Adipocyte (in vitro differentiated cells): Measurements from ENCODE around the gene LAIR2.

Experiments used
- DNase-seq: peaks from one replicate; pipeline ENCODE4 v3.0.0-alpha.2; 2015; ENCODE audit warnings: low read depth
- H3K27me3 ChIP-seq: replicated peaks from 2 replicates; pipeline ENCODE4 v1.7.0; 2013; ENCODE audit warnings: mild to moderate bottlenecking, low read length, moderate library complexity; ENCODE audit not compliant: control insufficient read depth, insufficient read depth
- H3K36me3 ChIP-seq: 2 replicates; pipeline ENCODE4 v1.7.0; 2013; ENCODE audit warnings: low read length, mild to moderate bottlenecking, moderate library complexity; ENCODE audit not compliant: control insufficient read depth, insufficient read depth, severe bottlenecking
- H3K4me1 ChIP-seq: 2 replicates; pipeline ENCODE4 v1.7.0; 2013; ENCODE audit warnings: mild to moderate bottlenecking, low read length, moderate library complexity; ENCODE audit not compliant: control insufficient read depth, insufficient read depth
- H3K4me3 ChIP-seq: 2 replicates; pipeline ENCODE4 v1.7.0; 2013; ENCODE audit warnings: mild to moderate bottlenecking, low read length, moderate library complexity
- H3K9ac ChIP-seq: 2 replicates; pipeline ENCODE4 v1.7.0; 2013; ENCODE audit warnings: mild to moderate bottlenecking, low read length, moderate library complexity
- H3K9me3 ChIP-seq: 2 replicates; pipeline ENCODE4 v1.7.0; 2013; ENCODE audit warnings: mild to moderate bottlenecking, low read length, moderate library complexity; ENCODE audit not compliant: control insufficient read depth

The LAIR2 gene

DNA sequence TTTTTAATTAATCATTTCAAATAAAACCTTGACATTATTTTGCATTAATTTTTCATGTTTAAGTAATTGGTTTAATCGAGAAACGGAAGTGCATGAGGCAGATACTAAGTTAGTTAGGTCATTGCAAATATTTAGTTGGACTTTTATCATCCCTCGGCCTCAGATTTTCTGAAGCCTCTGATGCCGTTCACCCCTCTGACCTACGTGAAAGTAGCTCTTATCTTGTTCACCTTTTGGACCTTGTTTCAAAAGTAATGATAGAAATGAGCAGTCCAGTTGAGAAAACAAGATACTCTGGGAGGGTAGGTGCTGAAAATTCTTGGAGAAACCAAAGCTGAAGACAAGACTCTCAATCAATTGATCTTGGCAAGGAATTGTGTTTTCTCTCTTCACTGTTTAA is 23.0 kb downstream of the LAIR2 start:
- no peaks in the 10 kb centered on the region for H3K27me3 ChIP-seq
- H3K4me1 ChIP-seq, result no peaks in the 10 kb centered on the region
- no peaks in the 10 kb centered on the region for H3K36me3 ChIP-seq
- no peaks in the 10 kb centered on the region for H3K9me3 ChIP-seq
- DNase-seq, result no peak
- H3K9ac ChIP-seq, result no peak overlapping the region
- no peak overlapping the region for H3K4me3 ChIP-seq

GRCh38 chr19:54526972-54527371 is 24.3 kb downstream of the LAIR2 start:
- H3K4me1 ChIP-seq, result no peaks in the 10 kb centered on the region
- H3K9ac ChIP-seq, result no peak overlapping the region

DNA sequence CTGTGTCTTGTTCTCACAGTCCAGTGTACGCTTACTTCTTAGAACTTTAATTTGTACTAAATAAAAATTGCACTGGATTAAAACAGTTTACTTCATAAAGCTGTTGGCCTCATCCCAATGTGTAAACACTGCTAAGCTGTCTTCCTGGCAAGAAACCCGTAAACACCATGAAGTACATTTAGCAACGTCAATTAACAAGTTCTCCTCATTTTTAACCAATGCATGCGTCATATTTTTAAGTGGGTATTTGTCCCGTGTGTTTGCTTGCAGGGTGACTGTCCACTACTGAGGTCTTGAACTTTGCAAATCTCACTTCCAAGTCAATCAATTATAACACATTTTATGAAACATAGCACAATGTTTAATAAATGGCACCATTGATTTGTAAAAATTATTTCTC is 28.2 kb downstream of the LAIR2 start:
- no peaks in the 10 kb centered on the region for H3K4me1 ChIP-seq
- H3K4me3 ChIP-seq, result no peak overlapping the region
- H3K9me3 ChIP-seq, result no peaks in the 10 kb centered on the region
- H3K27me3 ChIP-seq, result no peaks in the 10 kb centered on the region
- no peak for DNase-seq
- H3K36me3 ChIP-seq, result no peaks in the 10 kb centered on the region
- no peak overlapping the region for H3K9ac ChIP-seq

More at GRCh38 chr19:54526972-54527371, 24.3 kb downstream of the LAIR2 start:
- H3K36me3 ChIP-seq, result no peaks in the 10 kb centered on the region
- no peaks in the 10 kb centered on the region for H3K27me3 ChIP-seq
- no peak overlapping the region for H3K4me3 ChIP-seq
- no peak for DNase-seq
- no peaks in the 10 kb centered on the region for H3K9me3 ChIP-seq

DNA sequence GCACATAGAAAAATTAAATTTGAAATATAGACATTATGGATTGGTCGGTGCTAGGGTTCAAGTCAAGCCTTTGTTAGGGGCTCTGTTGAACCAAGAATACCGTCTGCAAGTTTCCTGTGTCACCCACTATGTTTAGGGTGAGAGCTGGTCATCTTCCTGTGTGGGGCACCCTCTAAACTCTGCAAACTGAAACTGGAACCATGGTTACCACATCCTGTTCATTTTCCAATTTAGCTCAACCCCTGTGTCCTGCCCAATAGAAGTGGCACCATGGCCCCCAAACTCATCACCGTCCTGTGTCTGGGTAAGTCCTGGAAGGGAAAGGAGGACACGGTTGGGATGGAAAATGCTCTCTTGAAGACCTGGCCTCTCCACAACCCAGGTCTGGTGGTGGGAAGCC is 29.9 kb downstream of the LAIR2 start:
- no peak overlapping the region for H3K4me3 ChIP-seq
- no peaks in the 10 kb centered on the region for H3K9me3 ChIP-seq
- H3K27me3 ChIP-seq, result no peaks in the 10 kb centered on the region

GRCh38 chr19:54533476-54533875 is 30.8 kb downstream of the LAIR2 start:
- no peak for DNase-seq
- H3K9me3 ChIP-seq, result no peaks in the 10 kb centered on the region
- H3K4me3 ChIP-seq, result no peak overlapping the region
- no peak overlapping the region for H3K9ac ChIP-seq
- no peaks in the 10 kb centered on the region for H3K27me3 ChIP-seq
- H3K36me3 ChIP-seq, result no peaks in the 10 kb centered on the region
- H3K4me1 ChIP-seq, result no peaks in the 10 kb centered on the region

More for the DNA sequence above, 29.9 kb downstream of the LAIR2 start:
- no peak for DNase-seq
- Histone ChIP-seq H3K9ac (no peak overlapping the region), H3K4me1 (no peaks in the 10 kb centered on the region), H3K36me3 (no peaks in the 10 kb centered on the region)

DNA sequence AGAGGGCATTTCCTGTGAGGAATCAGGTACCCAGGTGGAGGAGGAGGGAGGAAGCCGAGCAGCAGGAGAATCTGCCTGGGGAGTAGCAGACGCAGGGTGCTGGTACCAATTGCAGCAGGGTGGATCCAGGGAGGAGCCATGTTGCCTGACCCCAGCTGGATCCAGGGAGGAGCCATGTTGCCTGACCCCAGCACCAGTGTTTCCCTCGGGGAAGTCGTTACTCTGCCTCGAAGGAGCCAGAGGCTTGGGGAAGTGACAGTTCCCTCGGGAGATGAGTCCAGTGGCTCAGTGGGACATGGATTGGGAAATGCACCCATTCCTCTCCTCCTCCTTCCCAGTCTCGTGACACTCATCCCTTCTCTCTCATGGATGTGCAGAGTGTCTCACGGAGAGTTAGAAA is 31.5 kb downstream of the LAIR2 start:
- no peak overlapping the region for H3K9ac ChIP-seq
- H3K4me1 ChIP-seq, result no peaks in the 10 kb centered on the region
- H3K4me3 ChIP-seq, result no peak overlapping the region
- H3K36me3 ChIP-seq, result no peaks in the 10 kb centered on the region
- no peaks in the 10 kb centered on the region for H3K9me3 ChIP-seq
- DNase-seq, result no peak
- H3K27me3 ChIP-seq, result no peaks in the 10 kb centered on the region

DNA sequence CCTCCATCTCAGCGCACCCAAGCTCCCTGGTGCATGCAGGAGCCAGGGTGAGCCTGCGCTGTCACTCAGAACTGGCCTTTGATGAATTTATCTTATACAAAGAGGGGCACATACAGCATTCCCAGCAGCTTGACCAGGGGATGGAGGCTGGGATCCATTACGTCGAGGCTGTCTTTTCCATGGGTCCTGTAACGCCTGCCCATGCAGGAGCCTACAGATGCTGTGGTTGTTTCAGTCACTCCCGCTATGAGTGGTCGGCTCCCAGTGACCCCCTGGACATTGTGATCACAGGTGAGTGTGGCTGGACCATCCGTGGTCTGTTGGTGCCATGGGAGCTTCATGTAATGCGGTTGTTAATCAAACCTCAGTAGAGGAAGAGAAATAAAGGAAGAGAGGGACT is 33.0 kb downstream of the LAIR2 start:
- no peak for DNase-seq
- no peaks in the 10 kb centered on the region for H3K9me3 ChIP-seq
- no peak overlapping the region for H3K9ac ChIP-seq

GRCh38 chr19:54536956-54537355 is 34.3 kb downstream of the LAIR2 start:
- Histone ChIP-seq H3K4me3 (no peak overlapping the region), H3K9ac (no peak overlapping the region), H3K9me3 (no peaks in the 10 kb centered on the region), H3K4me1 (no peaks in the 10 kb centered on the region), H3K27me3 (no peaks in the 10 kb centered on the region), H3K36me3 (no peaks in the 10 kb centered on the region)
- DNase-seq, result no peak

More for the DNA sequence above, 33.0 kb downstream of the LAIR2 start:
- no peaks in the 10 kb centered on the region for H3K27me3 ChIP-seq
- H3K4me3 ChIP-seq, result no peak overlapping the region
- no peaks in the 10 kb centered on the region for H3K4me1 ChIP-seq
- no peaks in the 10 kb centered on the region for H3K36me3 ChIP-seq

- no peaks in the 10 kb centered on the region for H3K27me3 ChIP-seq
- H3K9ac ChIP-seq, result no peak overlapping the region
- no peak for DNase-seq
- H3K4me1 ChIP-seq, result no peaks in the 10 kb centered on the region
- no peaks in the 10 kb centered on the region for H3K36me3 ChIP-seq
- H3K4me3 ChIP-seq, result no peak overlapping the region
- no peaks in the 10 kb centered on the region for H3K9me3 ChIP-seq
Measured at GRCh38 chr19:54541712-54542111, 39.1 kb downstream of the LAIR2 start.

- H3K9me3 ChIP-seq, result no peaks in the 10 kb centered on the region
- H3K27me3 ChIP-seq, result no peaks in the 10 kb centered on the region
- no peak overlapping the region for H3K4me3 ChIP-seq
- H3K36me3 ChIP-seq, result no peaks in the 10 kb centered on the region
- no peak for DNase-seq
- H3K9ac ChIP-seq, result no peak overlapping the region
- H3K4me1 ChIP-seq, result no peaks in the 10 kb centered on the region
Measured at GRCh38 chr19:54548806-54549205, 46.2 kb downstream of the LAIR2 start.

GRCh38 chr19:54549224-54549623 is 46.6 kb downstream of the LAIR2 start:
- H3K36me3 ChIP-seq, result no peaks in the 10 kb centered on the region
- H3K4me3 ChIP-seq, result no peak overlapping the region
- H3K9me3 ChIP-seq, result no peaks in the 10 kb centered on the region
- H3K27me3 ChIP-seq, result no peaks in the 10 kb centered on the region
- no peak for DNase-seq
- H3K4me1 ChIP-seq, result no peaks in the 10 kb centered on the region
- H3K9ac ChIP-seq, result no peak overlapping the region

- DNase-seq, result no peak
- Histone ChIP-seq H3K36me3 (no peaks in the 10 kb centered on the region), H3K9me3 (no peaks in the 10 kb centered on the region), H3K9ac (no peak overlapping the region), H3K27me3 (no peaks in the 10 kb centered on the region), H3K4me1 (no peaks in the 10 kb centered on the region), H3K4me3 (no peak overlapping the region)
Measured at GRCh38 chr19:54551293-54551692, 48.7 kb downstream of the LAIR2 start.
